HepG2 (cell line): ENCODE results near the gene HEATR5B. TPM values are rescaled to one million over a fixed set of nuclear protein-coding genes. Genes with fewer than 3 reads are reported as not detected.

ENCODE experiments used
- ARID2 ChIP-seq: sonication (generic); formaldehyde crosslinking; IDR thresholded peaks from 2 replicates; pipeline ENCODE4 v1.8.1; 2022; ENCODE audit warnings: mild to moderate bottlenecking, missing genetic modification reagents, borderline replicate concordance
- ARNT2 ChIP-seq: sonication (generic); formaldehyde crosslinking; IDR thresholded peaks from 2 replicates; pipeline ENCODE4 v1.8.0; 2022; ENCODE audit warnings: mild to moderate bottlenecking, low read depth, missing genetic modification reagents, moderate library complexity
- BRCA1 ChIP-seq: sonication (generic); formaldehyde crosslinking; IDR thresholded peaks from 2 replicates; pipeline ENCODE4 v1.4.0; 2020; ENCODE audit warnings: missing genetic modification reagents
- GTF2F1 ChIP-seq: fragments of 150-350 bp; IDR thresholded peaks from 2 replicates; pipeline ENCODE4 v1.6.1; 2014; ENCODE audit warnings: low read length
- HNF4A ChIP-seq: sonication (generic); formaldehyde crosslinking; IDR thresholded peaks from 2 replicates; pipeline ENCODE4 v1.4.0; 2020; ENCODE audit warnings: missing genetic modification reagents
- MAF1 ChIP-seq: sonication (generic); formaldehyde crosslinking; IDR thresholded peaks from 2 replicates; pipeline ENCODE4 v1.5.0; 2020; ENCODE audit warnings: missing genetic modification reagents, borderline replicate concordance
- RFX3 ChIP-seq: IDR thresholded peaks from 2 replicates; pipeline ENCODE4 v1.6.1; 2016; ENCODE audit warnings: missing biosample characterization, missing genetic modification reagents
- SP2 ChIP-seq: sonication (generic); formaldehyde crosslinking; IDR thresholded peaks from 2 replicates; pipeline ENCODE4 v1.5.1; 2020; ENCODE audit warnings: mild to moderate bottlenecking, missing genetic modification reagents
- ZKSCAN1 ChIP-seq: fragments of 150-350 bp; IDR thresholded peaks from 2 replicates; pipeline ENCODE4 v1.6.1; 2014; ENCODE audit warnings: low read length
- ZNF10 ChIP-seq: sonication (generic); formaldehyde crosslinking; IDR thresholded peaks from 2 replicates; pipeline ENCODE4 v1.4.0; 2020; ENCODE audit warnings: mild to moderate bottlenecking, low read depth, missing genetic modification reagents, borderline replicate concordance
- ZNF17 ChIP-seq: sonication (generic); formaldehyde crosslinking; IDR thresholded peaks from 2 replicates; pipeline ENCODE4 v1.5.0; 2020; ENCODE audit warnings: mild to moderate bottlenecking, missing genetic modification reagents
- ZNF274 ChIP-seq: sonication (generic); formaldehyde crosslinking; IDR thresholded peaks from 2 replicates; pipeline ENCODE4 v1.5.1; 2020; ENCODE audit warnings: mild to moderate bottlenecking, missing genetic modification reagents
- ZNF430 ChIP-seq: sonication (generic); formaldehyde crosslinking; IDR thresholded peaks from 2 replicates; pipeline ENCODE4 v1.9.0; 2021; ENCODE audit warnings: mild to moderate bottlenecking, missing genetic modification reagents
- ZNF841 ChIP-seq: sonication (generic); formaldehyde crosslinking; IDR thresholded peaks from 2 replicates; pipeline ENCODE4 v1.8.1; 2023; ENCODE audit warnings: missing genetic modification reagents, borderline replicate concordance
- polyA plus RNA-seq, 8 experiments: library from polyadenylated mRNA; depleted of rRNA in 3 of 8; stranded (reverse) in 7 of 8; unstranded in 1 of 8; fragments of >200 nt; fragmentation: Illumina TruSeq in 4 of 8; extraction: Trizol in 4 of 8; gene quantifications; 2 replicates each; pipeline versions ENCODE4 v1.2.1 to v1.2.3, GENCODE V29; 2011 to 2016; ENCODE audit warnings: low read depth in 4 of 8, missing spikeins in 1 of 8, mixed read lengths in 1 of 8; ENCODE audit not compliant: insufficient read depth in 1 of 8
- total RNA-seq, 5 experiments: library from RNA; depleted of rRNA; stranded (reverse); fragments of >200 nt; fragmentation: Illumina TruSeq; extraction: Trizol; gene quantifications; 2 replicates each; pipeline ENCODE4 v1.2.3, GENCODE V29; 2016; ENCODE audit warnings: low read depth in 1 of 5
- TF ChIP-seq, protein P1 (sequence below): fragments of 450-650 bp; IDR thresholded peaks from 2 replicates; pipeline ENCODE4 v1.6.1; 2017; ENCODE audit warnings: mild to moderate bottlenecking
- TF ChIP-seq, protein P2 (sequence below): sonication (generic); formaldehyde crosslinking; IDR thresholded peaks from 2 replicates; pipeline ENCODE4 v1.5.1; 2020; ENCODE audit warnings: mild to moderate bottlenecking, missing genetic modification reagents, borderline replicate concordance
- TF ChIP-seq, protein P3 (sequence below): sonication (generic); formaldehyde crosslinking; IDR thresholded peaks from 2 replicates; pipeline ENCODE4 v1.8.0; 2022; ENCODE audit warnings: missing genetic modification reagents, mild to moderate bottlenecking, moderate library complexity, borderline replicate concordance
- TF ChIP-seq, protein P4 (sequence below): sonication (generic); formaldehyde crosslinking; IDR thresholded peaks from 2 replicates; pipeline ENCODE4 v1.5.1; 2020; ENCODE audit warnings: mild to moderate bottlenecking, missing genetic modification reagents, moderate library complexity

The HEATR5B gene
- total and polyA plus RNA-seq, 2 of the 13 experiments (the other 11 are each of a cell fraction or from before 2014, with no cell fraction given) = 12.7 to 16.3 TPM

DNA sequence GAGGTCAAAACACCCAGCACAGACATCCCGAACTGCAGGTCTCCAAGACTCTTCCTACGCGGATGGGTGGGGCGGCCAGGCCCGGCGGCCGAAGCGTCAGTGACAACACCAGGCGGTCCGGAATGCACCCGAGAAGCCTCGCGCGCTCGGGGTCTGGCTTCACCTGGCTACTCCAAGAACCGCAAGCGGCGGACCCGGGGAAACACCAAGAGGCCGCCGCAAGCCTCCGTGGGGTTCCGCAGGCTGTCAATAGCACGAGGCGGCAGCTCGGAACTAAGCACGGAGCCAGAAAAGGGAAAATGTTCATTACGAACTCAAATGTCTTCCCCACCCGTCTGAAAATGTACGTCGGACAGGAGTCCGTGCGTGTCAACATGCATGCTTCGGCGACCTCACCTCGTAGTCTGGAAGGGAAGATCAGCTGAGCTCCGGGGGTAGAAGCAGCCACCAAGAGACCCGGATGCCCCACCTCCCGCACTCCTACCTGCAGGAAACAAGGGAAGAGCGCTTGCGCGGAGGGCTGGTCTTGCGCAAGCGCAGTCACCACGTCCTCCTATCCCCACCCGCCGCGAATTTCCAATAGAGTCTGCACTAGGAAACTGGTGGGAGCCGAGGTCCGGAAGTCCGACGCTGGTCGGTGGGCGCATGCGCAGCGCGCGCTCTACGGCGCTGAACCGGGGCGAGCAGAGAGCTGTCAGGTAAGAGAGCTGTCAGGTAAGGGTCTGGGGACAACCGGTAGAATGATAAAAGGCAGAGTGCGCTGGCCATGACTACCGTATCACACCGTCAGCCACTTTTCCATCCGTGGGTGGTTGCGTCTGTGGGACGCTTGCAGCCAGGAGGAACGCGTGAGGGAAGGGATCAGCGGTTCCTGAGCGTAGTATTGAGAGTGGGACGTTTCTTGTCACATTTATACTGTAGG lies at the start of gene HEATR5B, which contains the start of gene GPATCH11 (continued):
- TF ChIP-seq, protein P1, sequence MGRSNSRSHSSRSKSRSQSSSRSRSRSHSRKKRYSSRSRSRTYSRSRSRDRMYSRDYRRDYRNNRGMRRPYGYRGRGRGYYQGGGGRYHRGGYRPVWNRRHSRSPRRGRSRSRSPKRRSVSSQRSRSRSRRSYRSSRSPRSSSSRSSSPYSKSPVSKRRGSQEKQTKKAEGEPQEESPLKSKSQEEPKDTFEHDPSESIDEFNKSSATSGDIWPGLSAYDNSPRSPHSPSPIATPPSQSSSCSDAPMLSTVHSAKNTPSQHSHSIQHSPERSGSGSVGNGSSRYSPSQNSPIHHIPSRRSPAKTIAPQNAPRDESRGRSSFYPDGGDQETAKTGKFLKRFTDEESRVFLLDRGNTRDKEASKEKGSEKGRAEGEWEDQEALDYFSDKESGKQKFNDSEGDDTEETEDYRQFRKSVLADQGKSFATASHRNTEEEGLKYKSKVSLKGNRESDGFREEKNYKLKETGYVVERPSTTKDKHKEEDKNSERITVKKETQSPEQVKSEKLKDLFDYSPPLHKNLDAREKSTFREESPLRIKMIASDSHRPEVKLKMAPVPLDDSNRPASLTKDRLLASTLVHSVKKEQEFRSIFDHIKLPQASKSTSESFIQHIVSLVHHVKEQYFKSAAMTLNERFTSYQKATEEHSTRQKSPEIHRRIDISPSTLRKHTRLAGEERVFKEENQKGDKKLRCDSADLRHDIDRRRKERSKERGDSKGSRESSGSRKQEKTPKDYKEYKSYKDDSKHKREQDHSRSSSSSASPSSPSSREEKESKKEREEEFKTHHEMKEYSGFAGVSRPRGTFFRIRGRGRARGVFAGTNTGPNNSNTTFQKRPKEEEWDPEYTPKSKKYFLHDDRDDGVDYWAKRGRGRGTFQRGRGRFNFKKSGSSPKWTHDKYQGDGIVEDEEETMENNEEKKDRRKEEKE = no peak
- TF ChIP-seq GTF2F1 (no peak), MAF1 (CRISPR knock-in tag) (0 out of 2 replicates have a peak, but pooled peaks have one; percentile 68), ZNF430 (CRISPR knock-in tag) (peak; percentile 97), ZKSCAN1 (no peak), HNF4A (CRISPR knock-in tag) (peak; percentile 40; the same call in 1 of the 2 replicates), RFX3 (peak; percentile 31), SP2 (0 out of 2 replicates have a peak, but pooled peaks have one; percentile 50), BRCA1 (no peak), ZNF17 (CRISPR knock-in tag) (no peak), ZNF841 (CRISPR knock-in tag) (no peak), ARID2 (CRISPR knock-in tag) (no peak), ZNF274 (CRISPR knock-in tag) (peak; percentile 73; the same call in 1 of the 2 replicates), ARNT2 (CRISPR knock-in tag) (peak; percentile 66; the same call in 1 of the 2 replicates), ZNF10 (CRISPR knock-in tag) (no peak)
- TF ChIP-seq, protein P2, sequence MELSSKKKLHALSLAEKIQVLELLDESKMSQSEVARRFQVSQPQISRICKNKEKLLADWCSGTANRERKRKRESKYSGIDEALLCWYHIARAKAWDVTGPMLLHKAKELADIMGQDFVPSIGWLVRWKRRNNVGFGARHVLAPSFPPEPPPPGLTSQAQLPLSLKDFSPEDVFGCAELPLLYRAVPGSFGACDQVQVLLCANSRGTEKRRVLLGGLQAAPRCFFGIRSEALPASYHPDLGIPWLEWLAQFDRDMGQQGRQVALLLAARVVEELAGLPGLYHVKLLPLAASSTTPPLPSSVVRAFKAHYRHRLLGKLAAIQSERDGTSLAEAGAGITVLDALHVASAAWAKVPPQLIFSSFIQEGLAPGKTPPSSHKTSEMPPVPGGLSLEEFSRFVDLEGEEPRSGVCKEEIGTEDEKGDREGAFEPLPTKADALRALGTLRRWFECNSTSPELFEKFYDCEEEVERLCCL (CRISPR knock-in tag) = 0 out of 2 replicates have a peak, but pooled peaks have one; percentile 65
- TF ChIP-seq, protein P3, sequence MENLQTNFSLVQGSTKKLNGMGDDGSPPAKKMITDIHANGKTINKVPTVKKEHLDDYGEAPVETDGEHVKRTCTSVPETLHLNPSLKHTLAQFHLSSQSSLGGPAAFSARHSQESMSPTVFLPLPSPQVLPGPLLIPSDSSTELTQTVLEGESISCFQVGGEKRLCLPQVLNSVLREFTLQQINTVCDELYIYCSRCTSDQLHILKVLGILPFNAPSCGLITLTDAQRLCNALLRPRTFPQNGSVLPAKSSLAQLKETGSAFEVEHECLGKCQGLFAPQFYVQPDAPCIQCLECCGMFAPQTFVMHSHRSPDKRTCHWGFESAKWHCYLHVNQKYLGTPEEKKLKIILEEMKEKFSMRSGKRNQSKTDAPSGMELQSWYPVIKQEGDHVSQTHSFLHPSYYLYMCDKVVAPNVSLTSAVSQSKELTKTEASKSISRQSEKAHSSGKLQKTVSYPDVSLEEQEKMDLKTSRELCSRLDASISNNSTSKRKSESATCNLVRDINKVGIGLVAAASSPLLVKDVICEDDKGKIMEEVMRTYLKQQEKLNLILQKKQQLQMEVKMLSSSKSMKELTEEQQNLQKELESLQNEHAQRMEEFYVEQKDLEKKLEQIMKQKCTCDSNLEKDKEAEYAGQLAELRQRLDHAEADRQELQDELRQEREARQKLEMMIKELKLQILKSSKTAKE (CRISPR knock-in tag) = 0 out of 2 replicates have a peak, but pooled peaks have one; percentile 16
- TF ChIP-seq, protein P4, sequence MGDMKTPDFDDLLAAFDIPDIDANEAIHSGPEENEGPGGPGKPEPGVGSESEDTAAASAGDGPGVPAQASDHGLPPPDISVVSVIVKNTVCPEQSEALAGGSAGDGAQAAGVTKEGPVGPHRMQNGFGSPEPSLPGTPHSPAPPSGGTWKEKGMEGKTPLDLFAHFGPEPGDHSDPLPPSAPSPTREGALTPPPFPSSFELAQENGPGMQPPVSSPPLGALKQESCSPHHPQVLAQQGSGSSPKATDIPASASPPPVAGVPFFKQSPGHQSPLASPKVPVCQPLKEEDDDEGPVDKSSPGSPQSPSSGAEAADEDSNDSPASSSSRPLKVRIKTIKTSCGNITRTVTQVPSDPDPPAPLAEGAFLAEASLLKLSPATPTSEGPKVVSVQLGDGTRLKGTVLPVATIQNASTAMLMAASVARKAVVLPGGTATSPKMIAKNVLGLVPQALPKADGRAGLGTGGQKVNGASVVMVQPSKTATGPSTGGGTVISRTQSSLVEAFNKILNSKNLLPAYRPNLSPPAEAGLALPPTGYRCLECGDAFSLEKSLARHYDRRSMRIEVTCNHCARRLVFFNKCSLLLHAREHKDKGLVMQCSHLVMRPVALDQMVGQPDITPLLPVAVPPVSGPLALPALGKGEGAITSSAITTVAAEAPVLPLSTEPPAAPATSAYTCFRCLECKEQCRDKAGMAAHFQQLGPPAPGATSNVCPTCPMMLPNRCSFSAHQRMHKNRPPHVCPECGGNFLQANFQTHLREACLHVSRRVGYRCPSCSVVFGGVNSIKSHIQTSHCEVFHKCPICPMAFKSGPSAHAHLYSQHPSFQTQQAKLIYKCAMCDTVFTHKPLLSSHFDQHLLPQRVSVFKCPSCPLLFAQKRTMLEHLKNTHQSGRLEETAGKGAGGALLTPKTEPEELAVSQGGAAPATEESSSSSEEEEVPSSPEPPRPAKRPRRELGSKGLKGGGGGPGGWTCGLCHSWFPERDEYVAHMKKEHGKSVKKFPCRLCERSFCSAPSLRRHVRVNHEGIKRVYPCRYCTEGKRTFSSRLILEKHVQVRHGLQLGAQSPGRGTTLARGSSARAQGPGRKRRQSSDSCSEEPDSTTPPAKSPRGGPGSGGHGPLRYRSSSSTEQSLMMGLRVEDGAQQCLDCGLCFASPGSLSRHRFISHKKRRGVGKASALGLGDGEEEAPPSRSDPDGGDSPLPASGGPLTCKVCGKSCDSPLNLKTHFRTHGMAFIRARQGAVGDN (CRISPR knock-in tag) = peak; percentile 98
